Measurements from ENCODE around the gene PLEKHG1.

GRCh38 chr6:150625927-150626326 is 26.2 kb downstream of the PLEKHG1 start:
- TF ChIP-seq, protein P1, sequence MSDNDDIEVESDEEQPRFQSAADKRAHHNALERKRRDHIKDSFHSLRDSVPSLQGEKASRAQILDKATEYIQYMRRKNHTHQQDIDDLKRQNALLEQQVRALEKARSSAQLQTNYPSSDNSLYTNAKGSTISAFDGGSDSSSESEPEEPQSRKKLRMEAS (CRISPR knock-in tag; IDR thresholded peaks at IDR 0.05), result no peak
- TF ChIP-seq CTCF (IDR thresholded peaks at IDR 0.05), result no peak
- no peak for TF ChIP-seq KAT7 (CRISPR knock-in tag; IDR thresholded peaks at IDR 0.05; ENCODE audit: borderline replicate concordance)
- TF ChIP-seq, protein P2, sequence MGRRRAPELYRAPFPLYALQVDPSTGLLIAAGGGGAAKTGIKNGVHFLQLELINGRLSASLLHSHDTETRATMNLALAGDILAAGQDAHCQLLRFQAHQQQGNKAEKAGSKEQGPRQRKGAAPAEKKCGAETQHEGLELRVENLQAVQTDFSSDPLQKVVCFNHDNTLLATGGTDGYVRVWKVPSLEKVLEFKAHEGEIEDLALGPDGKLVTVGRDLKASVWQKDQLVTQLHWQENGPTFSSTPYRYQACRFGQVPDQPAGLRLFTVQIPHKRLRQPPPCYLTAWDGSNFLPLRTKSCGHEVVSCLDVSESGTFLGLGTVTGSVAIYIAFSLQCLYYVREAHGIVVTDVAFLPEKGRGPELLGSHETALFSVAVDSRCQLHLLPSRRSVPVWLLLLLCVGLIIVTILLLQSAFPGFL (CRISPR knock-in tag; IDR thresholded peaks at IDR 0.05; ENCODE audit: borderline replicate concordance), result no peak
- TF ChIP-seq TEAD4 (CRISPR knock-in tag; IDR thresholded peaks at IDR 0.05), result no peak
- TF ChIP-seq SP1 (CRISPR knock-in tag; conservative IDR thresholded peaks at IDR 0.05), result no peak
- no peak for TF ChIP-seq ZNF281 (CRISPR knock-in tag; IDR thresholded peaks at IDR 0.05)
- TF ChIP-seq ZNF121 (CRISPR knock-in tag; IDR thresholded peaks at IDR 0.05), result no peak
- TF ChIP-seq MXD4 (CRISPR knock-in tag; IDR thresholded peaks at IDR 0.05; ENCODE audit: borderline replicate concordance), result no peak
- TF ChIP-seq NR3C1 (CRISPR knock-in tag; conservative IDR thresholded peaks at IDR 0.05; ENCODE audit: low read depth), result no peak
- TF ChIP-seq CREB1 (CRISPR knock-in tag; IDR thresholded peaks at IDR 0.05), result no peak
- TF ChIP-seq JUN (CRISPR knock-in tag; IDR thresholded peaks at IDR 0.05), result no peak
- TF ChIP-seq, protein P3, sequence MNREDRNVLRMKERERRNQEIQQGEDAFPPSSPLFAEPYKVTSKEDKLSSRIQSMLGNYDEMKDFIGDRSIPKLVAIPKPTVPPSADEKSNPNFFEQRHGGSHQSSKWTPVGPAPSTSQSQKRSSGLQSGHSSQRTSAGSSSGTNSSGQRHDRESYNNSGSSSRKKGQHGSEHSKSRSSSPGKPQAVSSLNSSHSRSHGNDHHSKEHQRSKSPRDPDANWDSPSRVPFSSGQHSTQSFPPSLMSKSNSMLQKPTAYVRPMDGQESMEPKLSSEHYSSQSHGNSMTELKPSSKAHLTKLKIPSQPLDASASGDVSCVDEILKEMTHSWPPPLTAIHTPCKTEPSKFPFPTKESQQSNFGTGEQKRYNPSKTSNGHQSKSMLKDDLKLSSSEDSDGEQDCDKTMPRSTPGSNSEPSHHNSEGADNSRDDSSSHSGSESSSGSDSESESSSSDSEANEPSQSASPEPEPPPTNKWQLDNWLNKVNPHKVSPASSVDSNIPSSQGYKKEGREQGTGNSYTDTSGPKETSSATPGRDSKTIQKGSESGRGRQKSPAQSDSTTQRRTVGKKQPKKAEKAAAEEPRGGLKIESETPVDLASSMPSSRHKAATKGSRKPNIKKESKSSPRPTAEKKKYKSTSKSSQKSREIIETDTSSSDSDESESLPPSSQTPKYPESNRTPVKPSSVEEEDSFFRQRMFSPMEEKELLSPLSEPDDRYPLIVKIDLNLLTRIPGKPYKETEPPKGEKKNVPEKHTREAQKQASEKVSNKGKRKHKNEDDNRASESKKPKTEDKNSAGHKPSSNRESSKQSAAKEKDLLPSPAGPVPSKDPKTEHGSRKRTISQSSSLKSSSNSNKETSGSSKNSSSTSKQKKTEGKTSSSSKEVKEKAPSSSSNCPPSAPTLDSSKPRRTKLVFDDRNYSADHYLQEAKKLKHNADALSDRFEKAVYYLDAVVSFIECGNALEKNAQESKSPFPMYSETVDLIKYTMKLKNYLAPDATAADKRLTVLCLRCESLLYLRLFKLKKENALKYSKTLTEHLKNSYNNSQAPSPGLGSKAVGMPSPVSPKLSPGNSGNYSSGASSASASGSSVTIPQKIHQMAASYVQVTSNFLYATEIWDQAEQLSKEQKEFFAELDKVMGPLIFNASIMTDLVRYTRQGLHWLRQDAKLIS (CRISPR knock-in tag; IDR thresholded peaks at IDR 0.05; ENCODE audit: borderline replicate concordance), result no peak
- TF ChIP-seq, protein P4, sequence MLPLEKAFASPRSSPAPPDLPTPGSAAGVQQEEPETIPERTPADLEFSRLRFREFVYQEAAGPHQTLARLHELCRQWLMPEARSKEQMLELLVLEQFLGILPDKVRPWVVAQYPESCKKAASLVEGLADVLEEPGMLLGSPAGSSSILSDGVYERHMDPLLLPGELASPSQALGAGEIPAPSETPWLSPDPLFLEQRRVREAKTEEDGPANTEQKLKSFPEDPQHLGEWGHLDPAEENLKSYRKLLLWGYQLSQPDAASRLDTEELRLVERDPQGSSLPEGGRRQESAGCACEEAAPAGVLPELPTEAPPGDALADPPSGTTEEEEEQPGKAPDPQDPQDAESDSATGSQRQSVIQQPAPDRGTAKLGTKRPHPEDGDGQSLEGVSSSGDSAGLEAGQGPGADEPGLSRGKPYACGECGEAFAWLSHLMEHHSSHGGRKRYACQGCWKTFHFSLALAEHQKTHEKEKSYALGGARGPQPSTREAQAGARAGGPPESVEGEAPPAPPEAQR (CRISPR knock-in tag; IDR thresholded peaks at IDR 0.05), result no peak

Data from WTC11 (cell line).